ENCODE measurements around the gene MAGEA3. TPM values are rescaled to one million over a fixed set of nuclear protein-coding genes. Genes with fewer than 3 reads are reported as not detected.
"Not testable (repeated sequence)": the region's sequence is repeated elsewhere in the genome, so short reads cannot be mapped to it uniquely, and the experiment has no call there.

The MAGEA3 gene
- total and polyA plus RNA-seq, 7 donors: not detected

DNA sequence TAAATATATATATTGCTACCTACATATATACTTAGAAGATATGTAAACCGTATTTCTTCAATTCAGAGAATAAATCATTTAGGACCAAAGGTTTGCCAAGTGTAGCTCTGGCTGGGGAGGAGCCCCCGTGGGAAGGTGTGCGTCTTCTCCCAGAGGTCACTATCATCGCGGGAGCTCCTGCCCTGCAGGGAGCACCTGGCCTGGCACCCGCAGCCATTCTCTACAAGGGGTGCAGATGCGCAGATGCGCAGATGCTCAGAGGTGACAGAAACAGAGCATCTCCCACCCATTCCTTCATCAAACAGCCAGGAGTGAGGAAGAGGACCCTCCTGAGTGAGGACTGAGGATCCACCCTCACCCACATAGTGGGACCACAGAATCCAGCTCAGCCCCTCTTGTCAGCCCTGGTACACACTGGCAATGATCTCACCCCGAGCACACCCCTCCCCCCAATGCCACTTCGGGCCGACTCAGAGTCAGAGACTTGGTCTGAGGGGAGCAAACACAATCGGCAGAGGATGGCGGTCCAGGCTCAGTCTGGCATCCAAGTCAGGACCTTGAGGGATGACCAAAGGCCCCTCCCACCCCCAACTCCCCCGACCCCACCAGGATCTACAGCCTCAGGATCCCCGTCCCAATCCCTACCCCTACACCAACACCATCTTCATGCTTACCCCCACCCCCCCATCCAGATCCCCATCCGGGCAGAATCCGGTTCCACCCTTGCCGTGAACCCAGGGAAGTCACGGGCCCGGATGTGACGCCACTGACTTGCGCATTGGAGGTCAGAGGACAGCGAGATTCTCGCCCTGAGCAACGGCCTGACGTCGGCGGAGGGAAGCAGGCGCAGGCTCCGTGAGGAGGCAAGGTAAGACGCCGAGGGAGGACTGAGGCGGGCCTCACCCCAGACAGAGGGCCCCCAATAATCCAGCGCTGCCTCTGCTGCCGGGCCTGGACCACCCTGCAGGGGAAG lies 15.5 kb downstream of the MAGEA3 start, which contains the start of gene MAGEA2B:
TSS of gene MAGEA2B (plus strand) at position 814 of the 973 bp plus-strand sequence. CDS start 2,479 bp downstream, outside the sequence.
- H3K9me3 ChIP-seq; H3K4me1 ChIP-seq; DNase-seq; H3K27ac ChIP-seq; H3K27me3 ChIP-seq; intact Hi-C loops (cut with DNase I); H3K36me3 ChIP-seq; H3K4me3 ChIP-seq: not testable (repeated sequence)
- WGBS, 2 donors: no CpG with 5 or more reads among the region's 35 CpGs

DNA sequence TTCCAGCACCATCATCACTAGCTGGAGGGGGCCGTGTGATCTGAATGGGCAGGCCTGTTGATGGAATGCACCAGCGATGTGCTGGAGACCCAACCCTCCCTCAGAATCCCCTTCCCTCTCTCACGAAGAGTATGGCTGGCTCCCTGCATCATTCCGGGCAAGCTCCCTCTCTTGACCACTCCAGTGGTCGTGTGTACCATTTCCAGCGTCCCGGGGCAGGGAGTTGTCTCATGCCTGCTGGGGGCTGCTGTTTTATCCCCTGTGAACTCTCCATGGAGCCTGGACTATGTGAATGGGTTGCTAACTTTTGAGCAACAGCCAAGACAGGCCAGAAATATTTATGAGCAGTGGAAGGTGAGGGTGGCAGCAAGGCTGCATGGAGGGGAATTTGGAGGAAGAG lies 26.8 kb downstream of the MAGEA3 start:
- WGBS, 2 donors: 62 to 74% methylated on average over 7 of the region's 7 CpGs
- H3K4me3 ChIP-seq: no peak overlapping the region
- H3K9me3 ChIP-seq: no peaks in the 10 kb centered on the region
- H3K36me3 ChIP-seq: no peaks in the 10 kb centered on the region
- no peaks in the 10 kb centered on the region for H3K27me3 ChIP-seq
- intact Hi-C loops (cut with DNase I): no loop called here
- no peak overlapping the region for H3K27ac ChIP-seq
- H3K4me1 ChIP-seq: no peaks in the 10 kb centered on the region
- no peak for DNase-seq
- TF ChIP-seq POLR2A (IDR thresholded peaks at IDR 0.05) (no peak), EP300 (IDR thresholded peaks at IDR 0.05) (no peak), POLR2AphosphoS5 (IDR thresholded peaks at IDR 0.05) (no peak), CTCF (IDR thresholded peaks at IDR 0.05) (no peak)

DNA sequence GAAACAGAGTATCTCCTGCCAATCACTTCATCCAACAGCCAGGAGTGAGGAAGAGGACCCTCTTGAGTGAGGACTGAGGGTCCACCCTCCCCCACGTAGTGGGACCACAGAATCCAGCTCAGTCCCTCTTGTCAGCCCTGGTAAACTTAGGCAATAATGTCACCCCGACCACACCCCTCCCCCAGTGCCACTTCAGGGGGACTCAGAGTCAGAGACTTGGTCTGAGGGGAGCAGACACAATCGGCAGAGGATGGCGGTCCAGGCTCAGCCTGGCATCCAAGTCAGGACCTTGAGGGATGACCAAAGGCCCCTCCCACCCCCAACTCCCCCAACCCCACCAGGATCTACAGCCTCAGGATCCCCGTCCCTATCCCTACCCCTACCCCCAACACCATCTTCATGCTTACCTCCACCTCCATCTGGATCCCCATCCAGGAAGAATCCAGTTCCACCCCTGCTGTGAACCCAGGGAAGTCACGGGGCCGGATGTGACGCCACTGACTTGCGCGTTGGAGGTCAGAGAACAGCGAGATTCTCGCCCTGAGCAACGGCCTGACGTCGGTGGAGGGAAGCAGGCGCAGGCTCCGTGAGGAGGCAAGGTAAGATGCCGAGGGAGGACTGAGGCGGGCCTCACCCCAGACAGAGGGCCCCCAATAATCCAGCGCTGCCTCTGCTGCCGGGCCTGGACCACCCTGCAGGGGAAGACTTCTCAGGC lies 34.8 kb downstream of the MAGEA3 start, which contains the start of the genes CSAG1 and MAGEA12:
TSS of gene CSAG1 (minus strand) at position 461 of the 715 bp plus-strand sequence. CDS start 1,261 bp downstream, outside the sequence.
TSS of gene MAGEA12 (plus strand) at position 497 of the 715 bp plus-strand sequence. CDS start 2,405 bp downstream, outside the sequence.
- intact Hi-C loops (cut with DNase I): no loop called here
- DNase-seq: no peak
- H3K4me1 ChIP-seq: no peaks in the 10 kb centered on the region
- 88 to 93% methylated on average over 19 to 20 of the region's 21 CpGs for WGBS, 2 donors
- no peak within 1 kb of the TSS for H3K4me3 ChIP-seq
- no peaks in the 10 kb centered on the region for H3K36me3 ChIP-seq
- H3K27me3 ChIP-seq: no peaks in the 10 kb centered on the region
- H3K27ac ChIP-seq: no peak within 1 kb of the TSS
- no peaks in the 10 kb centered on the region for H3K9me3 ChIP-seq
- no peak for TF ChIP-seq POLR2A (IDR thresholded peaks at IDR 0.05)
- TF ChIP-seq EP300 (IDR thresholded peaks at IDR 0.05): no peak
- no peak for TF ChIP-seq CTCF (IDR thresholded peaks at IDR 0.05)
- no peak for TF ChIP-seq POLR2AphosphoS5 (IDR thresholded peaks at IDR 0.05)

DNA sequence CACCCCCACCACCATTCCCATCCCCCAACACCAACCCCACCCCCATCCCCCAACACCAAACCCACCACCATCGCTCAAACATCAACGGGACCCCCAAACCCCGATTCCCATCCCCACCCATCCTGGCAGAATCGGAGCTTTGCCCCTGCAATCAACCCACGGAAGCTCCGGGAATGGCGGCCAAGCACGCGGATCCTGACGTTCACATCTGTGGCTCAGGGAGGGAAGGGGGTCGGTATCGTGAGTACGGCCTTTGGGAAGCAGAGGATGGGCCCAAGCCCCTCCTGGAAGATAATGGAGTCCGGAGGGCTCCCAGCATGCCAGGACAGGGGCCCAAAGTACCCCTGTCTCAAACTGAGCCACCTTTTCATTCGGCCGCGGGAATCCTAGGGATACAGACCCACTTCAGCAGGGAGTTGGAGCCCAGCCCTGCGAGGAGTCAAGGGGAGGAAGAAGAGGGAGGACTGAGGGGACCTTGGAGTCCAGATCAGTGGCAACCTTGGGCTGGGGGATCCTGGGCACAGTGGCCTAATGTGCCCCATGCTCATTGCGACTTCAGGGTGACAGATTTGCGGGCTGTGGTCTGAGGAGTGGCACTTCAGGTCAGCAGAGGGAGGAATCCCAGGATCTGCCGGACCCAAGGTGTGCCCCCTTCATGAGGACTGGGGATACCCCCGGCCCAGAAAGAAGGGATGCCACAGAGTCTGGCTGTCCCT lies 35.7 kb downstream of the MAGEA3 start:
- DNase-seq: not testable (repeated sequence)
- WGBS, 2 donors: 93% methylated on average over 22 of the region's 22 CpGs

GRCh38 chrX:152735101-152735500 lies 36.5 kb downstream of the MAGEA3 start:
- DNase-seq: no peak
- no peaks in the 10 kb centered on the region for H3K27me3 ChIP-seq
- H3K4me3 ChIP-seq: no peak overlapping the region
- H3K9me3 ChIP-seq: no peaks in the 10 kb centered on the region
- intact Hi-C loops (cut with DNase I): no loop called here
- no peak overlapping the region for H3K27ac ChIP-seq
- no peaks in the 10 kb centered on the region for H3K4me1 ChIP-seq
- no peak for TF ChIP-seq EP300 (IDR thresholded peaks at IDR 0.05)
- TF ChIP-seq POLR2A (IDR thresholded peaks at IDR 0.05): no peak
- no peak for TF ChIP-seq POLR2AphosphoS5 (IDR thresholded peaks at IDR 0.05)
- TF ChIP-seq CTCF (IDR thresholded peaks at IDR 0.05): no peak
- 68 to 87% methylated on average over 2 of the region's 2 CpGs for WGBS, 2 donors
- H3K36me3 ChIP-seq: no peaks in the 10 kb centered on the region

More for the DNA sequence above, 35.7 kb downstream of the MAGEA3 start:
- H3K27me3 ChIP-seq; H3K27ac ChIP-seq; H3K4me3 ChIP-seq; intact Hi-C loops (cut with DNase I); H3K36me3 ChIP-seq; H3K9me3 ChIP-seq; H3K4me1 ChIP-seq: not testable (repeated sequence)
